GM18519 (cell line): Measurements from ENCODE around the gene CD1B.
"Not testable (repeated sequence)": the region's sequence is repeated elsewhere in the genome, so short reads cannot be mapped to it uniquely, and the experiment has no call there.

ENCODE experiments used
- ATAC-seq: cut with Tn5 transposase; IDR thresholded peaks from one replicate; pipeline ENCODE4 v1.9.1; 2021; ENCODE audit warnings: mild to moderate bottlenecking, moderate library complexity; ENCODE audit not compliant: unreplicated experiment, low FRiP score

CD1B gene

GRCh38 chr1:158331481-158332150, at the start of gene CD1B:
CD1B (minus strand) TSS chr1:158331531; CDS start chr1:158331423, 108 bp downstream.
- ATAC-seq, result no peak

GRCh38 chr1:158374860-158375259, 43.5 kb upstream of the CD1B start:
- no peak for ATAC-seq

- ATAC-seq, result not testable (repeated sequence)
Observed at GRCh38 chr1:158374101-158374500, 42.8 kb upstream of the CD1B start.

GRCh38 chr1:158371188-158371953, 40.0 kb upstream of the CD1B start:
- peak; percentile 87 for ATAC-seq

GRCh38 chr1:158366783-158367182, 35.5 kb upstream of the CD1B start:
- ATAC-seq, result no peak

GRCh38 chr1:158362941-158363340, 31.6 kb upstream of the CD1B start:
- ATAC-seq, result no peak

GRCh38 chr1:158362482-158362881, 31.2 kb upstream of the CD1B start:
- no peak for ATAC-seq

- ATAC-seq, result no peak
Observed at GRCh38 chr1:158357441-158357840, 26.1 kb upstream of the CD1B start.

GRCh38 chr1:158356616-158357015, 25.3 kb upstream of the CD1B start:
- no peak for ATAC-seq

GRCh38 chr1:158355773-158356285, 24.5 kb upstream of the CD1B start:
- no peak for ATAC-seq

- no peak for ATAC-seq
Observed at GRCh38 chr1:158354255-158354654, 22.9 kb upstream of the CD1B start.

GRCh38 chr1:158353303-158354075, 22.2 kb upstream of the CD1B start, which contains the start of gene CD1E:
CD1E (plus strand) TSS chr1:158353894; CDS start chr1:158353989, 95 bp downstream.
- ATAC-seq, result no peak

- ATAC-seq, result not testable (repeated sequence)
Observed at GRCh38 chr1:158348946-158349345, 17.6 kb upstream of the CD1B start.

- not testable (repeated sequence) for ATAC-seq
Observed at GRCh38 chr1:158336413-158336812, 5.1 kb upstream of the CD1B start.

- ATAC-seq, result no peak
Observed at GRCh38 chr1:158335213-158335532, 3.8 kb upstream of the CD1B start.

- ATAC-seq, result no peak
Observed at GRCh38 chr1:158334526-158335212, 3.3 kb upstream of the CD1B start.

- no peak for ATAC-seq
Observed at GRCh38 chr1:158333405-158334155, 2.2 kb upstream of the CD1B start.

GRCh38 chr1:158331106-158331425, 265 bp downstream of the CD1B start:
- ATAC-seq, result no peak

GRCh38 chr1:158330391-158331105, 783 bp downstream of the CD1B start:
- no peak for ATAC-seq
